ENCODE measurements around the gene TSPAN6. TPM values are rescaled to one million over a fixed set of nuclear protein-coding genes. Genes with fewer than 3 reads are reported as not detected.

TSPAN6 gene
- total RNA-seq, 2 donors from 2014 or later, result 0.68 to 1.2 TPM

GRCh38 chrX:100593126-100593525 is 43.5 kb downstream of the TSPAN6 start:
- Mint-ChIP-seq H3K27me3 (peaks cover 8% of the 10 kb centered on the region), H3K4me1 (no peaks in the 10 kb centered on the region), H3K36me3 (ENCODE audit: low read depth) (peaks cover under 1% of the 10 kb centered on the region), H3K27ac (no peak overlapping the region), H3K4me3 (no peak overlapping the region)
- no peaks in the 10 kb centered on the region for H3K9me3 ChIP-seq (ENCODE audit: control insufficient read depth, low read length, poor library complexity, severe bottlenecking)
- DNase-seq, result no peak
- ATAC-seq, result no peak

DNA sequence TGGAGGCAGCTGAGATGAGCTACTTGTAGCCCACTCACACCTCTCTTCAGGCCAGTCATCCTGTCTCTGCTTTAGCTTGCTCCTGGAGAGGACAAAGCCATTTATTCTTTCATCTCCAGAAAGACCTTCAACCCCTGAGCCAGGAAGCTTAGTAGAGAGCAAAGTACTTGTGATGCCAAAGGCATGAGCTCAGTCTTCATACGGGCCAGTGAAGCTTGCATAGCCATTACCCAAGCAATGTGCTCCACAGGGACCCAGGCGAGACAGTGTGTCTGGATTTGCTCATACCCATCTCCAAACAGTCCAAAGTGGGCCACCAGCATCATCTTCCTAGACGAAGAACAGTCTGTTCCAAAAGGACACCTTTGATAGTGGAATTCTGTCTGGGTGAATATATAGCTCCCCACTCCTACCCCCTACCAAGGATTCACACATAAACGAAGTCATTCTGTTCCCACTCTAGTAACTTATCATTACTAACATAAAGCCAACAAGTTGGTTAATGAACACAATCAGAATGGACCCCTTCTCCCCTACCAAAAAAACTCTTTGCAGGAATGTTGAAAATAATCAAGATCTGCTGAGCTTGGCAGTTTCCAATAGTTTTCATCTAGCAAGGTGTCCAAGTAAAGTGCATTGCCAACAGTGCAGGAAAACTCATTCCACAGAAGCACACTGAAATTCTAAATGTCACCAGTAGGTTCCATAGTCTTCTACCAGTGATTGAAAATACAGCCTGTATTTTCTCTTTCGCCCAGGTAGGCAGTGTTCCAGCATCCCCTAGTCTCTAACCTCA is 45.2 kb downstream of the TSPAN6 start:
- peaks cover 2% of the 10 kb centered on the region for H3K36me3 Mint-ChIP-seq (ENCODE audit: low read depth)
- DNase-seq (no peak), ATAC-seq (no peak)
- peaks cover 14% of the 10 kb centered on the region for H3K27me3 Mint-ChIP-seq
- no peak overlapping the region for H3K4me3 Mint-ChIP-seq
- no peaks in the 10 kb centered on the region for H3K9me3 ChIP-seq (ENCODE audit: control insufficient read depth, low read length, poor library complexity, severe bottlenecking)
- no peaks in the 10 kb centered on the region for H3K4me1 Mint-ChIP-seq
- no peak overlapping the region for H3K27ac Mint-ChIP-seq

GRCh38 chrX:100587861-100588260 is 48.7 kb downstream of the TSPAN6 start:
- H3K4me1 Mint-ChIP-seq, result no peaks in the 10 kb centered on the region
- DNase-seq, result no peak
- H3K27me3 Mint-ChIP-seq, result peaks cover 31% of the 10 kb centered on the region
- no peaks in the 10 kb centered on the region for H3K9me3 ChIP-seq (ENCODE audit: control insufficient read depth, low read length, poor library complexity, severe bottlenecking)
- H3K27ac Mint-ChIP-seq, result no peak overlapping the region
- no peak for ATAC-seq
- H3K4me3 Mint-ChIP-seq, result no peak overlapping the region
- H3K36me3 Mint-ChIP-seq (ENCODE audit: low read depth), result peaks cover 2% of the 10 kb centered on the region

- Mint-ChIP-seq H3K4me1 (no peaks in the 10 kb centered on the region), H3K27me3 (peaks cover 41% of the 10 kb centered on the region), H3K27ac (no peak overlapping the region), H3K4me3 (no peak overlapping the region), H3K36me3 (ENCODE audit: low read depth) (peaks cover 2% of the 10 kb centered on the region)
- no peaks in the 10 kb centered on the region for H3K9me3 ChIP-seq (ENCODE audit: control insufficient read depth, low read length, poor library complexity, severe bottlenecking)
- ATAC-seq, result no peak
- no peak for DNase-seq
These were observed 49.9 kb downstream of the TSPAN6 start for GRCh38 chrX:100586747-100587146.

DNA sequence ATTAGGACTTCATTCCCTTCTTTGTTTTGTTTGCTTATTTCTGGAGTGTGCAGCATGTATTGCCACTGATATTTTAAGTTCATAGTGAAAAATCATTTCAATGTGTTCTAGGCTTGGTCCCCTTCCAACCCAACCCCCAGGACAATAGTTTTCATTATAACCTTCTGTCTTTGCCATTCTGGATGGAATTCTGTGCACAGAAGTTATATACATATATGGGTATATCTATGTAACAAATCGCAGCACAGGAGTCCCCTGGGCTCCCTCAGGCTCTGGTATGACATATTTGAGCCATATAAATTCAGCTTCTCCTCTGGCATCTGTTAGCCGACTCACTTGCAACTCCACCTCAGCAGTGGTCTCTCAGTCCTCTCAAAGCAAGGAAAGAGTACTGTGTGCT is 52.0 kb downstream of the TSPAN6 start, which contains the start of gene TNMD:
Gene TNMD, plus strand, starts transcription at position 326 of the 400 bp plus-strand sequence. CDS start 83 bp downstream, outside the sequence.
- ATAC-seq, result no peak
- no peaks in the 10 kb centered on the region for H3K4me1 Mint-ChIP-seq
- peaks cover 2% of the 10 kb centered on the region for H3K36me3 Mint-ChIP-seq (ENCODE audit: low read depth)
- no peak within 1 kb of the TSS for H3K4me3 Mint-ChIP-seq
- DNase-seq, result no peak
- H3K27me3 Mint-ChIP-seq, result peaks cover 47% of the 10 kb centered on the region
- no peak within 1 kb of the TSS for H3K27ac Mint-ChIP-seq
- no peaks in the 10 kb centered on the region for H3K9me3 ChIP-seq (ENCODE audit: control insufficient read depth, low read length, poor library complexity, severe bottlenecking)

Other genes with a start within 250 kb of the TSPAN6 start
- gene PCDH19, start 226.5 kb downstream of the TSPAN6 start, total RNA-seq, result under 1 TPM in 1 of 2 donors, not detected in 1; 0.03 TPM
- gene TNMD, start 51.9 kb downstream of the TSPAN6 start, total RNA-seq, result not detected
- not detected for gene SRPX2, start 7.4 kb upstream of the TSPAN6 start, total RNA-seq
- gene SYTL4, start 95.3 kb upstream of the TSPAN6 start, total RNA-seq, result 1 to 10 TPM in 1 of 2 donors, under 1 TPM in 1; 0.20 to 8.2 TPM
- 10 to 100 TPM; 11.4 to 11.6 TPM for gene CSTF2, start 183.6 kb upstream of the TSPAN6 start, total RNA-seq
- not detected for gene NOX1, start 237.6 kb upstream of the TSPAN6 start, total RNA-seq